ENCODE data around the gene ENOSF1.
"Not testable (repeated sequence)": the region's sequence is repeated elsewhere in the genome, so short reads cannot be mapped to it uniquely, and the experiment has no call there.

Gene ENOSF1

GRCh38 chr18:730120-730519 lies 17.7 kb upstream of the ENOSF1 start:
- not testable (repeated sequence) for H3K4me3 ChIP-seq (ENCODE audit: insufficient read depth, low read depth, low read length, poor library complexity, severe bottlenecking); DNase-seq; H3K36me3 ChIP-seq (ENCODE audit: control insufficient read depth, insufficient read depth, low read length); H3K27me3 ChIP-seq (replicated peaks; ENCODE audit: control insufficient read depth, insufficient read depth, low read length, poor library complexity, severe bottlenecking); H3K27ac ChIP-seq (ENCODE audit: insufficient read depth, low read length, poor library complexity, severe bottlenecking); H3K9me3 ChIP-seq (ENCODE audit: control insufficient read depth, low read length); H3K4me1 ChIP-seq (ENCODE audit: control insufficient read depth, insufficient read depth, low read length, poor library complexity, severe bottlenecking)

GRCh38 chr18:725646-726045 lies 13.2 kb upstream of the ENOSF1 start:
- no peak for DNase-seq
- Histone ChIP-seq H3K27ac (ENCODE audit: insufficient read depth, low read length, poor library complexity, severe bottlenecking) (no peak overlapping the region), H3K4me1 (ENCODE audit: control insufficient read depth, insufficient read depth, low read length, poor library complexity, severe bottlenecking) (no peaks in the 10 kb centered on the region), H3K4me3 (ENCODE audit: insufficient read depth, low read depth, low read length, poor library complexity, severe bottlenecking) (no peak overlapping the region), H3K36me3 (ENCODE audit: control insufficient read depth, insufficient read depth, low read length) (no peaks in the 10 kb centered on the region), H3K27me3 (replicated peaks; ENCODE audit: control insufficient read depth, insufficient read depth, low read length, poor library complexity, severe bottlenecking) (no peaks in the 10 kb centered on the region), H3K9me3 (ENCODE audit: control insufficient read depth, low read length) (no peaks in the 10 kb centered on the region)

GRCh38 chr18:723541-724080 lies 11.2 kb upstream of the ENOSF1 start:
- H3K27ac ChIP-seq (ENCODE audit: insufficient read depth, low read length, poor library complexity, severe bottlenecking): no peak overlapping the region
- DNase-seq: no peak
- H3K4me3 ChIP-seq (ENCODE audit: insufficient read depth, low read depth, low read length, poor library complexity, severe bottlenecking): no peak overlapping the region
- no peaks in the 10 kb centered on the region for H3K4me1 ChIP-seq (ENCODE audit: control insufficient read depth, insufficient read depth, low read length, poor library complexity, severe bottlenecking)
- no peaks in the 10 kb centered on the region for H3K27me3 ChIP-seq (replicated peaks; ENCODE audit: control insufficient read depth, insufficient read depth, low read length, poor library complexity, severe bottlenecking)
- no peaks in the 10 kb centered on the region for H3K9me3 ChIP-seq (ENCODE audit: control insufficient read depth, low read length)
- H3K36me3 ChIP-seq (ENCODE audit: control insufficient read depth, insufficient read depth, low read length): no peaks in the 10 kb centered on the region

- DNase-seq: no peak
- Histone ChIP-seq H3K9me3 (ENCODE audit: control insufficient read depth, low read length) (no peaks in the 10 kb centered on the region), H3K27me3 (replicated peaks; ENCODE audit: control insufficient read depth, insufficient read depth, low read length, poor library complexity, severe bottlenecking) (no peaks in the 10 kb centered on the region), H3K4me3 (ENCODE audit: insufficient read depth, low read depth, low read length, poor library complexity, severe bottlenecking) (no peak overlapping the region), H3K27ac (ENCODE audit: insufficient read depth, low read length, poor library complexity, severe bottlenecking) (no peak overlapping the region), H3K36me3 (ENCODE audit: control insufficient read depth, insufficient read depth, low read length) (no peaks in the 10 kb centered on the region), H3K4me1 (ENCODE audit: control insufficient read depth, insufficient read depth, low read length, poor library complexity, severe bottlenecking) (no peaks in the 10 kb centered on the region)
Observed at GRCh38 chr18:717003-717402, 4.6 kb upstream of the ENOSF1 start.

GRCh38 chr18:715626-716025 lies 3.2 kb upstream of the ENOSF1 start:
- peaks cover 5% of the 10 kb centered on the region for H3K4me1 ChIP-seq (ENCODE audit: control insufficient read depth, insufficient read depth, low read length, poor library complexity, severe bottlenecking)
- H3K9me3 ChIP-seq (ENCODE audit: control insufficient read depth, low read length): no peaks in the 10 kb centered on the region
- H3K27ac ChIP-seq (ENCODE audit: insufficient read depth, low read length, poor library complexity, severe bottlenecking): no peak overlapping the region
- H3K36me3 ChIP-seq (ENCODE audit: control insufficient read depth, insufficient read depth, low read length): no peaks in the 10 kb centered on the region
- DNase-seq: no peak
- no peaks in the 10 kb centered on the region for H3K27me3 ChIP-seq (replicated peaks; ENCODE audit: control insufficient read depth, insufficient read depth, low read length, poor library complexity, severe bottlenecking)
- H3K4me3 ChIP-seq (ENCODE audit: insufficient read depth, low read depth, low read length, poor library complexity, severe bottlenecking): no peak overlapping the region

GRCh38 chr18:713135-713490 lies 683 bp upstream of the ENOSF1 start:
- Histone ChIP-seq H3K27ac (ENCODE audit: insufficient read depth, low read length, poor library complexity, severe bottlenecking) (no peak overlapping the region), H3K36me3 (ENCODE audit: control insufficient read depth, insufficient read depth, low read length) (peaks cover 9% of the 10 kb centered on the region), H3K4me1 (ENCODE audit: control insufficient read depth, insufficient read depth, low read length, poor library complexity, severe bottlenecking) (peaks cover 5% of the 10 kb centered on the region), H3K9me3 (ENCODE audit: control insufficient read depth, low read length) (no peaks in the 10 kb centered on the region), H3K4me3 (ENCODE audit: insufficient read depth, low read depth, low read length, poor library complexity, severe bottlenecking) (peak overlapping the region; percentile 73), H3K27me3 (replicated peaks; ENCODE audit: control insufficient read depth, insufficient read depth, low read length, poor library complexity, severe bottlenecking) (no peaks in the 10 kb centered on the region)
- DNase-seq: peak in 1 of 3 donors; percentile 2

GRCh38 chr18:711657-712400 lies 601 bp downstream of the ENOSF1 start:
- DNase-seq: peak; percentile 41 to 55 (median 49)
- peak overlapping the region; percentile 73 for H3K4me3 ChIP-seq (ENCODE audit: insufficient read depth, low read depth, low read length, poor library complexity, severe bottlenecking)
- H3K9me3 ChIP-seq (ENCODE audit: control insufficient read depth, low read length): no peaks in the 10 kb centered on the region

GRCh38 chr18:711310-711656 lies 1.1 kb downstream of the ENOSF1 start:
- peak overlapping the region; percentile 73 for H3K4me3 ChIP-seq (ENCODE audit: insufficient read depth, low read depth, low read length, poor library complexity, severe bottlenecking)
- H3K27ac ChIP-seq (ENCODE audit: insufficient read depth, low read length, poor library complexity, severe bottlenecking): peak overlapping the region; percentile 52
- H3K9me3 ChIP-seq (ENCODE audit: control insufficient read depth, low read length): no peaks in the 10 kb centered on the region
- peaks cover 5% of the 10 kb centered on the region for H3K4me1 ChIP-seq (ENCODE audit: control insufficient read depth, insufficient read depth, low read length, poor library complexity, severe bottlenecking)
- no peak for DNase-seq
- no peaks in the 10 kb centered on the region for H3K27me3 ChIP-seq (replicated peaks; ENCODE audit: control insufficient read depth, insufficient read depth, low read length, poor library complexity, severe bottlenecking)
- H3K36me3 ChIP-seq (ENCODE audit: control insufficient read depth, insufficient read depth, low read length): peaks cover 11% of the 10 kb centered on the region

More at GRCh38 chr18:711657-712400, 601 bp downstream of the ENOSF1 start:
- Histone ChIP-seq H3K4me1 (ENCODE audit: control insufficient read depth, insufficient read depth, low read length, poor library complexity, severe bottlenecking) (peaks cover 5% of the 10 kb centered on the region), H3K36me3 (ENCODE audit: control insufficient read depth, insufficient read depth, low read length) (peaks cover 11% of the 10 kb centered on the region), H3K27me3 (replicated peaks; ENCODE audit: control insufficient read depth, insufficient read depth, low read length, poor library complexity, severe bottlenecking) (no peaks in the 10 kb centered on the region), H3K27ac (ENCODE audit: insufficient read depth, low read length, poor library complexity, severe bottlenecking) (peak overlapping the region; percentile 73)

GRCh38 chr18:710418-711300 lies 1.8 kb downstream of the ENOSF1 start:
- H3K4me1 ChIP-seq (ENCODE audit: control insufficient read depth, insufficient read depth, low read length, poor library complexity, severe bottlenecking): peaks cover 5% of the 10 kb centered on the region
- no peaks in the 10 kb centered on the region for H3K27me3 ChIP-seq (replicated peaks; ENCODE audit: control insufficient read depth, insufficient read depth, low read length, poor library complexity, severe bottlenecking)
- no peaks in the 10 kb centered on the region for H3K9me3 ChIP-seq (ENCODE audit: control insufficient read depth, low read length)
- no peak for DNase-seq
- peak overlapping the region; percentile 73 for H3K4me3 ChIP-seq (ENCODE audit: insufficient read depth, low read depth, low read length, poor library complexity, severe bottlenecking)
- H3K36me3 ChIP-seq (ENCODE audit: control insufficient read depth, insufficient read depth, low read length): peaks cover 11% of the 10 kb centered on the region
- peak overlapping the region; percentile 52 for H3K27ac ChIP-seq (ENCODE audit: insufficient read depth, low read length, poor library complexity, severe bottlenecking)

- Histone ChIP-seq H3K4me3 (ENCODE audit: insufficient read depth, low read depth, low read length, poor library complexity, severe bottlenecking) (no peak overlapping the region), H3K4me1 (ENCODE audit: control insufficient read depth, insufficient read depth, low read length, poor library complexity, severe bottlenecking) (peaks cover 5% of the 10 kb centered on the region), H3K36me3 (ENCODE audit: control insufficient read depth, insufficient read depth, low read length) (peaks cover 11% of the 10 kb centered on the region), H3K27me3 (replicated peaks; ENCODE audit: control insufficient read depth, insufficient read depth, low read length, poor library complexity, severe bottlenecking) (no peaks in the 10 kb centered on the region), H3K9me3 (ENCODE audit: control insufficient read depth, low read length) (no peaks in the 10 kb centered on the region), H3K27ac (ENCODE audit: insufficient read depth, low read length, poor library complexity, severe bottlenecking) (no peak overlapping the region)
- no peak for DNase-seq
Observed at GRCh38 chr18:709771-710170, 2.7 kb downstream of the ENOSF1 start.

Measured in effector memory CD4-positive, alpha-beta T cell (primary cell).